ENCODE measurements around the gene SF3B4. TPM values are rescaled to one million over a fixed set of nuclear protein-coding genes. Genes with fewer than 3 reads are reported as not detected.

Gene SF3B4
- total RNA-seq, 2 experiments from 2014 or later = 67.1 to 67.6 TPM

GRCh38 chr1:149917571-149918144 is 9.9 kb downstream of the SF3B4 start, which contains the start of gene SV2A:
Gene SV2A, minus strand, starts transcription at chr1:149917844. Its CDS starts 4,004 bp downstream, at chr1:149913840.
- Mint-ChIP-seq H3K27ac (peak within 1 kb of the TSS; percentile 69), H3K36me3 (ENCODE audit: low read depth) (peaks cover 9% of the 10 kb centered on the region), H3K27me3 (no peaks in the 10 kb centered on the region), H3K4me3 (peak within 1 kb of the TSS; percentile 81), H3K4me1 (ENCODE audit: low read depth) (peaks cover 33% of the 10 kb centered on the region), H3K9me3 (no peaks in the 10 kb centered on the region)
- intact Hi-C loops (cut with micrococcal nuclease) = no loop called here
- DNase-seq (peak; percentile 66), ATAC-seq (peak; percentile 86)
- TF ChIP-seq, protein P1, sequence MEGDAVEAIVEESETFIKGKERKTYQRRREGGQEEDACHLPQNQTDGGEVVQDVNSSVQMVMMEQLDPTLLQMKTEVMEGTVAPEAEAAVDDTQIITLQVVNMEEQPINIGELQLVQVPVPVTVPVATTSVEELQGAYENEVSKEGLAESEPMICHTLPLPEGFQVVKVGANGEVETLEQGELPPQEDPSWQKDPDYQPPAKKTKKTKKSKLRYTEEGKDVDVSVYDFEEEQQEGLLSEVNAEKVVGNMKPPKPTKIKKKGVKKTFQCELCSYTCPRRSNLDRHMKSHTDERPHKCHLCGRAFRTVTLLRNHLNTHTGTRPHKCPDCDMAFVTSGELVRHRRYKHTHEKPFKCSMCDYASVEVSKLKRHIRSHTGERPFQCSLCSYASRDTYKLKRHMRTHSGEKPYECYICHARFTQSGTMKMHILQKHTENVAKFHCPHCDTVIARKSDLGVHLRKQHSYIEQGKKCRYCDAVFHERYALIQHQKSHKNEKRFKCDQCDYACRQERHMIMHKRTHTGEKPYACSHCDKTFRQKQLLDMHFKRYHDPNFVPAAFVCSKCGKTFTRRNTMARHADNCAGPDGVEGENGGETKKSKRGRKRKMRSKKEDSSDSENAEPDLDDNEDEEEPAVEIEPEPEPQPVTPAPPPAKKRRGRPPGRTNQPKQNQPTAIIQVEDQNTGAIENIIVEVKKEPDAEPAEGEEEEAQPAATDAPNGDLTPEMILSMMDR (IDR thresholded peaks at IDR 0.05) = no peak
- POLR2A ChIA-PET = interaction anchor here (1.0 to 1.5 kb wide), 3 partner anchors 12 to 31 kb away, joined by 3 to 10 read pairs (median 4); partner anchors contain the start of gene MTMR11
- CTCF ChIA-PET = no interaction called here

- H3K36me3 Mint-ChIP-seq (ENCODE audit: low read depth) = peaks cover 4% of the 10 kb centered on the region
- peak overlapping the region; percentile 38 for H3K27ac Mint-ChIP-seq
- ChIA-PET POLR2A (interaction anchor here (0.6 to 7.6 kb wide), 6 partner anchors 8 to 317 kb away, joined by 3 to 61 read pairs (median 3); a partner anchor contains a TSS), CTCF (interaction anchor here (1.0 to 1.6 kb wide), 2 partner anchors 46 to 156 kb away, joined by 3 read pairs; no protein-coding TSS in a partner anchor)
- TF ChIP-seq, protein P1 (IDR thresholded peaks at IDR 0.05) = no peak
- peak overlapping the region; percentile 81 for H3K4me3 Mint-ChIP-seq
- intact Hi-C loops (cut with micrococcal nuclease) = no loop called here
- ATAC-seq = no peak
- H3K27me3 Mint-ChIP-seq = no peaks in the 10 kb centered on the region
- no peak for DNase-seq
- no peaks in the 10 kb centered on the region for H3K9me3 Mint-ChIP-seq
- H3K4me1 Mint-ChIP-seq (ENCODE audit: low read depth) = peaks cover 33% of the 10 kb centered on the region
Observed at GRCh38 chr1:149916898-149917252, 10.7 kb downstream of the SF3B4 start.

DNA sequence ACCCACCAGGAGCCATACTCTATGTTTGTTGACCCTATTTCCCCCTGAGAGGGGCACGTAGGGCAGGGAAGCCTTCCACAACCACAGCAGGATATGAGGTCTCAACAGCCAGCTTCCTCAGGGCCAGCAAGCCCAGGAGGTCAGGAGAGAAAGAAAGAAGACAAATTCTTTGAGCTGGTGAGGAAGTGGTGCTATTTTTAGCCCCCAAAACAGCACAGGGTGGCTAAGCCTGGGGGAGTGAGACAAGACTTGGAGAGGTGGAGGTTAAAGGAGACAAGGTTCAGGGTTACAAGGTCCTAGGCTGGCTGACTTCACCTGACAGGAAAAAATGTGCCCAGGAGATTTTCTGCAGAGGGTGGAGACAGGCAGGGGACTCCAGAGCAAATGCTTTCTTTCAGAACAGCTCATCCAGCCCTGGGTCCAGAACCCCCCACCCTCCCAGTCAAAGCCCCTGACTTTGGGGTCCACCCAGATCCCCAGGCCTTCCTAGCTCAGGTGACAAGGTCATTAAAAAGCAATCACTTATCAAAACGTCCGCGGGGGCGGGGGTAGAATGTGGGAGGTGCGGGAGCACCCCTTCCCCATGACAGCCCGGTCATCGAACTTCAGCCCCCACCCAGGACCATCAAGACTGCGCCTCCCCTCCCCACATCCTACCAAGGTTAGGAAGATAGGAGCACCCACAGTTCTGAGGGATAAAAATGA is 11.3 kb downstream of the SF3B4 start:
- H3K27ac Mint-ChIP-seq = peak overlapping the region; percentile 38
- peaks cover 33% of the 10 kb centered on the region for H3K4me1 Mint-ChIP-seq (ENCODE audit: low read depth)
- CTCF ChIA-PET = interaction anchor here (0.7 to 1.6 kb wide), 3 partner anchors 46 to 157 kb away, joined by 3 read pairs; no protein-coding TSS in a partner anchor
- no peak for ATAC-seq
- peak overlapping the region; percentile 81 for H3K4me3 Mint-ChIP-seq
- H3K36me3 Mint-ChIP-seq (ENCODE audit: low read depth) = no peaks in the 10 kb centered on the region
- no peaks in the 10 kb centered on the region for H3K9me3 Mint-ChIP-seq
- TF ChIP-seq, protein P1 (IDR thresholded peaks at IDR 0.05) = no peak
- POLR2A ChIA-PET = interaction anchor here (0.6 to 7.6 kb wide), 7 partner anchors 9 to 318 kb away, joined by 3 to 61 read pairs (median 3); a partner anchor contains a TSS
- peak; percentile 16 for DNase-seq
- intact Hi-C loops (cut with micrococcal nuclease) = no loop called here
- H3K27me3 Mint-ChIP-seq = no peaks in the 10 kb centered on the region

DNA sequence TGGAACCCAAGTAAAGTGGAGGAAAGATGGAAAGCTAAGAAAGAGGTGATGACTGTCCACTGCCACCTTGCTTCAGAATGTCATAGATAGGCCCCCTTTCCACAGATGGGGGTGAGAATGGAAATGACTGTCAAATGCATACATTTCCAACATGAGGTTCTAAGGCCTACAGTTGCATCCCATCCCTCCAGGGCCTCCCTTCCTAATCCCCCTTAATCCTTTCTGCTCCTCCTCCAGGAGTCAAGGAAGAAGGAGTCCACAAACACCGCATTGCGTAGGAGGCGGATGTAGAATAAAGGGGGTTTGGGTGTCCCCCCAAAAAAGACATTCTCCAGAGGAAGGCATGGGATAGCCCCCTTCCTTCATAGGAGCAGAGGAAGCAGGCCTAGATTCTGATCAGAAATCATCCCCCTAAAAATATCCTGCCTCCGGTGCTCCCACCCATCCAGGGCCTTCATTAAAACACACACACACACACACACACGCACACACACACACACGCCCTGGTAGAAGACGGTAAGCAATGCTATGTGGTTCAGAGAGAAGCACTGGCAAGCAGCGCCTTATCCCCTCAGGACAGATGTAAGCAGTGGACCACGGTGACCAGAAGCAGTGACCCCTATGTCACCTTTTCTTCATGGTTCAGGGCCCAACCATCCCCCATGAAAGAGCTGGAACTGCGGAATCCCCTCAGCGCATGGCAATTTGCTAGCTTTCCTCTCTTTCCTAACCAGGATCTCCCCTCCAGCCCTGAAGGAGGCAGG is 12.0 kb downstream of the SF3B4 start:
- no peak for ATAC-seq
- TF ChIP-seq, protein P1 (IDR thresholded peaks at IDR 0.05) = no peak
- no peaks in the 10 kb centered on the region for H3K9me3 Mint-ChIP-seq
- no peak for DNase-seq
- CTCF ChIA-PET = interaction anchor here (0.7 to 1.6 kb wide), 4 partner anchors 47 to 271 kb away, joined by 3 read pairs; no protein-coding TSS in a partner anchor
- H3K36me3 Mint-ChIP-seq (ENCODE audit: low read depth) = no peaks in the 10 kb centered on the region
- H3K4me1 Mint-ChIP-seq (ENCODE audit: low read depth) = peaks cover 33% of the 10 kb centered on the region
- H3K27ac Mint-ChIP-seq = peak overlapping the region; percentile 6
- peak overlapping the region; percentile 81 for H3K4me3 Mint-ChIP-seq
- POLR2A ChIA-PET = interaction anchor here (1.3 to 7.6 kb wide), 4 partner anchors 10 to 319 kb away, joined by 3 to 61 read pairs (median 5); a partner anchor contains a TSS
- intact Hi-C loops (cut with micrococcal nuclease) = no loop called here
- H3K27me3 Mint-ChIP-seq = no peaks in the 10 kb centered on the region

All from activated CD8-positive, alpha-beta T cell treated with anti-CD3 and anti-CD28 coated beads for 36 hours (primary cell).